WERI-Rb-1 (cell line): Measurements from ENCODE around the gene RHOH.

Experiments
- DNase-seq: peaks from one replicate; pipeline ENCODE4 v3.0.0-alpha.2; 2020
- H3K27ac ChIP-seq: fragments of 250-450 bp; sonication (Bioruptor Pico); 2 replicates; pipeline ENCODE4 v1.5.1; 2020; ENCODE audit warnings: mild to moderate bottlenecking, moderate library complexity
- H3K27me3 ChIP-seq: fragments of 250-450 bp; sonication (Bioruptor Pico); 2 replicates; pipeline ENCODE4 v1.5.1; 2021; ENCODE audit warnings: mild to moderate bottlenecking, low read depth, moderate library complexity; ENCODE audit not compliant: insufficient read depth, severe bottlenecking
- H3K36me3 ChIP-seq: fragments of 250-450 bp; sonication (Bioruptor Pico); 2 replicates; pipeline ENCODE4 v1.5.1; 2020; ENCODE audit warnings: mild to moderate bottlenecking, moderate library complexity
- H3K4me3 ChIP-seq: 2 replicates; pipeline ENCODE4 v1.5.1; 2011; ENCODE audit warnings: low read depth, mild to moderate bottlenecking, control low read depth, low read length
- H3K9me3 ChIP-seq: fragments of 250-450 bp; sonication (Bioruptor Pico); 2 replicates; pipeline ENCODE4 v1.5.1; 2021; ENCODE audit warnings: mild to moderate bottlenecking, moderate library complexity; ENCODE audit not compliant: severe bottlenecking
- CTCF ChIP-seq: IDR thresholded peaks from 2 replicates; pipeline ENCODE4 v1.5.1; 2011; ENCODE audit warnings: low read depth, mild to moderate bottlenecking, control low read depth, inconsistent platforms, low read length

RHOH gene

GRCh38 chr4:40228497-40229365 lies 31.9 kb downstream of the RHOH start:
- H3K4me3 ChIP-seq = no peak overlapping the region
- no peaks in the 10 kb centered on the region for H3K27me3 ChIP-seq
- no peak for DNase-seq
- no peaks in the 10 kb centered on the region for H3K9me3 ChIP-seq
- TF ChIP-seq CTCF = peak; percentile 47
- H3K36me3 ChIP-seq = no peaks in the 10 kb centered on the region
- H3K27ac ChIP-seq = no peak overlapping the region

DNA sequence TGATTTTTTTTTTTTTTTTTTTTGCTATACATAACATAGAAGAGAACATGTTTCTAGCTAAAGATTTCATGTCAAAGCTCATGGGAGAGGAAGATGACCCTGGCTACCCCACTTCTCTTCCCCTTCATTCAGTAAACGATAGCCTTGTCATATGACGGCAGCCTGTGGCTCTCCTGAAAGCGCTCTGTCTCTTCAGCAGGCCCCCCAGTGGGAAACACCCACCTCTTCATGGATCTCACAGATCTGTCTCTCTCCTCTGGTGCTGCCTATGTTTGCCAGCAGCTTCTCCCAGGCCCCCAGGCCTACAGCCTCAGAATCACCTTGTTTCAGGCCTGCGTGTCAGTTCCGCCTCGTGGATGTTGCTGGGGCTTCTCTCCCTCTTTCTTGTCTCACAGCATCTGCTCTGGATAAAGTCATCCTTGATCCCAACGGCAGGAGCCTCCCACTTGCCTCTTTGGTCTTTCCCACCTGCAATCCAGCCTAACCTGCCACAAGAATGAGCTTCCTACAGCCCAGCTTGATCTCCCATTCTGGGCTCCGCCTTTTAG lies 34.6 kb downstream of the RHOH start:
- Histone ChIP-seq H3K27ac (no peak overlapping the region), H3K4me3 (no peak overlapping the region), H3K27me3 (no peaks in the 10 kb centered on the region), H3K9me3 (no peaks in the 10 kb centered on the region), H3K36me3 (no peaks in the 10 kb centered on the region)
- no peak for TF ChIP-seq CTCF
- no peak for DNase-seq

- no peak for DNase-seq
- Histone ChIP-seq H3K9me3 (no peaks in the 10 kb centered on the region), H3K36me3 (no peaks in the 10 kb centered on the region), H3K27me3 (no peaks in the 10 kb centered on the region), H3K27ac (no peak overlapping the region), H3K4me3 (no peak overlapping the region)
- no peak for TF ChIP-seq CTCF
Measured at GRCh38 chr4:40232610-40233009, 35.8 kb downstream of the RHOH start.

GRCh38 chr4:40233227-40233626 lies 36.4 kb downstream of the RHOH start:
- no peak overlapping the region for H3K4me3 ChIP-seq
- TF ChIP-seq CTCF = no peak
- no peak overlapping the region for H3K27ac ChIP-seq
- H3K9me3 ChIP-seq = no peaks in the 10 kb centered on the region
- no peaks in the 10 kb centered on the region for H3K27me3 ChIP-seq
- DNase-seq = no peak
- no peaks in the 10 kb centered on the region for H3K36me3 ChIP-seq

GRCh38 chr4:40234519-40235039 lies 37.7 kb downstream of the RHOH start:
- Histone ChIP-seq H3K27ac (no peak overlapping the region), H3K9me3 (no peaks in the 10 kb centered on the region), H3K4me3 (no peak overlapping the region), H3K36me3 (no peaks in the 10 kb centered on the region), H3K27me3 (no peaks in the 10 kb centered on the region)
- DNase-seq = no peak
- no peak for TF ChIP-seq CTCF
